Measurements from ENCODE around the gene MAP3K7.

DNA sequence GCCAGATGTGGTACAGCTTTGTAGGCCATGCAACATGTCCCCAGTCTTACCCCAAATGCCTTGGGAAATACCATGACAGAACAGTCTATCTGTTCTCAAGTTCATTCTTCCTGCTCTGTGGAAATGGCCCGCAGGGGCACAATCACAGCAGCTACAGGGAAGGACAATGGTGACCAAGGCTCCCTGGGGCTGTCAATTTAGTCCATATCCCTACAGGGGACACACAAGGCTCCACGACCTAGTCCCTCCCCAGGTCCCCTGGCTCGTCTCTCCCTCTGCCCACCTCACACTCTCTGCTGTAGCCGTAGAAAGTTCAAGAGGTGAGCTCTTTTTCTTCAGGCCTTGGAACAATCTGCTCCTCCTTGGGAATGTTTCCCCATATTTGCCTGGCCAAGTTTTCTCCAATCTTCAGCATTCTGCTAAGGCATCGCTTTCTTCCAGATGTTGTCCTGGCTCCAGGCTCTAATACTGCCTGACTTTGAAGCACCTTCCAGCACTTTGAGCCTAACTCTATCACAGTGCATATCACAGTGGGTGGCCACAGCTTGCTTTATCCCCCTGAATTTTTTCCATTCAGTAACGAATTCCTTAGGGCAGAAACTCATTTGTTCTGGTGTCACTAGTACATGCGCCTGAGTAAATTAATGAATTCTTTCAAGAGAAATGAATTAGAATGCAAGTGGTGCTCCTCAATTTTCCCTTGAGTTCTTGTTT lies 92.6 kb downstream of the MAP3K7 start:
- TF ChIP-seq EP300 (IDR thresholded peaks at IDR 0.05): no peak
- TF ChIP-seq POLR2AphosphoS5 (IDR thresholded peaks at IDR 0.05): no peak

Data from upper lobe of left lung (tissue), 4 donors.